SK-N-SH (cell line): ENCODE results near the gene TIE1. TPM values are rescaled to one million over a fixed set of nuclear protein-coding genes. Genes with fewer than 3 reads are reported as not detected.

Source experiments
- CTCF ChIA-PET: fragments of 300-600, 350-600 bp; formaldehyde crosslinking; extraction: SDS; loops from one replicate; lab custom pipeline; 2021; lab: Yijun Ruan, JAX
- POLR2A ChIA-PET: fragments of 350-600 bp; sonication (Branson Sonifier 250); formaldehyde crosslinking; extraction: SDS; loops from one replicate; lab custom pipeline; 2020; ENCODE audit warnings: antibody characterized with exemption, inconsistent platforms; lab: Yijun Ruan, JAX
- DNase-seq: peaks from one replicate; pipeline ENCODE4 v3.0.0; 2012
- H2AFZ ChIP-seq: fragments of 200-600 bp; sonication (generic); 2 replicates; pipeline ENCODE4 v1.8.1; 2016; ENCODE audit warnings: antibody characterized with exemption, mild to moderate bottlenecking, low read depth
- H3F3A ChIP-seq: fragments of 200-600 bp; sonication (generic); replicated peaks from 2 replicates; pipeline ENCODE3; 2016; ENCODE audit warnings: antibody characterized with exemption, mild to moderate bottlenecking; ENCODE audit not compliant: insufficient read depth
- H3K27ac ChIP-seq, 2 experiments: fragments of 200-500 bp in 1 of 2; fragments of 200-600 bp in 1 of 2; sonication (Bioruptor generic) in 1 of 2; sonication (generic), shearing (Covaris generic) in 1 of 2; 2 replicates each; pipeline versions ENCODE4 v1.5.1 to v1.6.1; 2014 to 2016; ENCODE audit warnings: low read depth in 2 of 2, inconsistent platforms in 1 of 2, low read length in 1 of 2, mild to moderate bottlenecking in 1 of 2, mixed read lengths in 1 of 2
- H3K27me3 ChIP-seq: fragments of 200-600 bp; sonication (generic), shearing (Covaris generic); 2 replicates; pipeline ENCODE4 v1.6.1; 2016; ENCODE audit warnings: mixed run types; ENCODE audit not compliant: insufficient read depth
- H3K36me3 ChIP-seq, 2 experiments: fragments of 200-500 bp in 1 of 2; fragments of 200-600 bp in 1 of 2; sonication (Bioruptor generic) in 1 of 2; sonication (generic) in 1 of 2; replicated peaks in 1 of 2; 2 replicates each; pipeline versions ENCODE3 to v1.5.1; 2014 to 2016; ENCODE audit warnings: low read length in 1 of 2, mild to moderate bottlenecking in 1 of 2; ENCODE audit not compliant: insufficient read depth in 2 of 2, control insufficient read depth in 1 of 2
- H3K4me1 ChIP-seq, 2 experiments: fragments of 200-500 bp in 1 of 2; fragments of 200-600 bp in 1 of 2; sonication (Bioruptor generic) in 1 of 2; sonication (generic), shearing (Covaris generic) in 1 of 2; 2 replicates each; pipeline versions ENCODE4 v1.5.1 to v1.6.1; 2014 to 2016; ENCODE audit warnings: low read depth in 1 of 2, low read length in 1 of 2, mixed run types in 1 of 2; ENCODE audit not compliant: insufficient read depth in 2 of 2, control insufficient read depth in 1 of 2
- H3K4me2 ChIP-seq: fragments of 200-600 bp; sonication (generic), shearing (Covaris generic); 2 replicates; pipeline ENCODE4 v1.6.1; 2017; ENCODE audit warnings: mixed run types
- H3K4me3 ChIP-seq, 2 experiments: fragments of 200-500 bp in 1 of 2; fragments of 200-600 bp in 1 of 2; sonication (Bioruptor generic) in 1 of 2; sonication (generic), shearing (Covaris generic) in 1 of 2; 2 replicates each; pipeline versions ENCODE4 v1.5.1 to v1.8.1; 2014 to 2016; ENCODE audit warnings: low read depth in 2 of 2, inconsistent platforms in 1 of 2, low read length in 1 of 2, mild to moderate bottlenecking in 1 of 2, mixed read lengths in 1 of 2, moderate library complexity in 1 of 2
- H3K79me2 ChIP-seq: fragments of 200-600 bp; sonication (generic); 2 replicates; pipeline ENCODE4 v1.8.1; 2017; ENCODE audit warnings: mild to moderate bottlenecking; ENCODE audit not compliant: insufficient read depth
- H3K9ac ChIP-seq: fragments of 200-600 bp; sonication (generic); 2 replicates; pipeline ENCODE4 v1.6.1; 2017; ENCODE audit warnings: mixed run types
- H3K9me2 ChIP-seq: fragments of 200-600 bp; sonication (generic); 2 replicates; pipeline ENCODE4 v1.6.1; 2017; ENCODE audit warnings: mixed run types
- H3K9me3 ChIP-seq: fragments of 200-600 bp; sonication (generic); 2 replicates; pipeline ENCODE4 v1.6.1; 2017; ENCODE audit warnings: mixed run types, mild to moderate bottlenecking, moderate library complexity
- H4K20me1 ChIP-seq: fragments of 200-600 bp; sonication (generic); 2 replicates; pipeline ENCODE4 v1.6.1; 2017; ENCODE audit warnings: mild to moderate bottlenecking, mixed run types; ENCODE audit not compliant: insufficient read depth
- ELF1 ChIP-seq: IDR thresholded peaks from 2 replicates; pipeline ENCODE4 v1.4.0; 2012
- EZH2phosphoT487 ChIP-seq: fragments of 200-600 bp; sonication (generic); IDR thresholded peaks from 2 replicates; pipeline ENCODE4 v1.6.1; 2017; ENCODE audit warnings: low read depth, mixed run types, mild to moderate bottlenecking, antibody characterized with exemption, moderate library complexity, borderline replicate concordance
- FOXM1 ChIP-seq: IDR thresholded peaks from 2 replicates; pipeline ENCODE4 v1.4.0; 2012; ENCODE audit warnings: low read depth, mild to moderate bottlenecking
- IRF3 ChIP-seq: fragments of 150-350 bp; IDR thresholded peaks from 2 replicates; pipeline ENCODE4 v1.6.1; 2016; ENCODE audit warnings: mild to moderate bottlenecking, low read depth, low read length
- JUND ChIP-seq: IDR thresholded peaks from 2 replicates; pipeline ENCODE4 v1.4.0; 2012
- POLR2AphosphoS5 ChIP-seq: IDR thresholded peaks from 2 replicates; pipeline ENCODE4 v1.6.1; 2012; ENCODE audit warnings: low read depth, low read length
- RCOR1 ChIP-seq: fragments of 150-350 bp; IDR thresholded peaks from 2 replicates; pipeline ENCODE4 v1.6.1; 2017; ENCODE audit warnings: antibody characterized with exemption, low read length
- RFX5 ChIP-seq: IDR thresholded peaks from 2 replicates; pipeline ENCODE4 v1.6.1; 2012; ENCODE audit warnings: mild to moderate bottlenecking, improper control_type of control experiment, low read length
- TCF12 ChIP-seq: IDR thresholded peaks from 2 replicates; pipeline ENCODE4 v1.4.0; 2012
- YY1 ChIP-seq: IDR thresholded peaks from 2 replicates; pipeline ENCODE4 v1.4.0; 2012; ENCODE audit warnings: low read depth, mild to moderate bottlenecking
- WGBS: methylation state at CpG from one replicate; pipeline ENCODE4 v1.1.6; 2017; ENCODE audit warnings: low lambda C conversion rate; 5-methylcytosine and 5-hydroxymethylcytosine counted together
- polyA plus RNA-seq, 3 experiments: library from polyadenylated mRNA; depleted of rRNA; stranded (reverse); fragments of >200 nt; gene quantifications; 2 replicates each; pipeline ENCODE4 v1.2.3, GENCODE V29; 2012
- TF ChIP-seq, protein P1 (sequence below): IDR thresholded peaks from 2 replicates; pipeline ENCODE4 v1.4.0; 2012; ENCODE audit warnings: low read depth, borderline replicate concordance
- TF ChIP-seq, protein P2 (sequence below): fragments of 200-600 bp; sonication (generic); IDR thresholded peaks from 2 replicates; pipeline ENCODE4 v1.6.1; 2017; ENCODE audit warnings: antibody characterized with exemption, mild to moderate bottlenecking, moderate library complexity

The TIE1 gene
- polyA plus RNA-seq, 1 of the 3 experiments (the other 2 are of a cell fraction) = 1.6 TPM

GRCh38 chr1:43360616-43361015 is 59.8 kb downstream of the TIE1 start (continued):
- no peak for TF ChIP-seq IRF3
- TF ChIP-seq TCF12 = no peak
- TF ChIP-seq RCOR1 = no peak
- TF ChIP-seq YY1 = no peak
- no peak for TF ChIP-seq EZH2phosphoT487
- TF ChIP-seq, protein P1, sequence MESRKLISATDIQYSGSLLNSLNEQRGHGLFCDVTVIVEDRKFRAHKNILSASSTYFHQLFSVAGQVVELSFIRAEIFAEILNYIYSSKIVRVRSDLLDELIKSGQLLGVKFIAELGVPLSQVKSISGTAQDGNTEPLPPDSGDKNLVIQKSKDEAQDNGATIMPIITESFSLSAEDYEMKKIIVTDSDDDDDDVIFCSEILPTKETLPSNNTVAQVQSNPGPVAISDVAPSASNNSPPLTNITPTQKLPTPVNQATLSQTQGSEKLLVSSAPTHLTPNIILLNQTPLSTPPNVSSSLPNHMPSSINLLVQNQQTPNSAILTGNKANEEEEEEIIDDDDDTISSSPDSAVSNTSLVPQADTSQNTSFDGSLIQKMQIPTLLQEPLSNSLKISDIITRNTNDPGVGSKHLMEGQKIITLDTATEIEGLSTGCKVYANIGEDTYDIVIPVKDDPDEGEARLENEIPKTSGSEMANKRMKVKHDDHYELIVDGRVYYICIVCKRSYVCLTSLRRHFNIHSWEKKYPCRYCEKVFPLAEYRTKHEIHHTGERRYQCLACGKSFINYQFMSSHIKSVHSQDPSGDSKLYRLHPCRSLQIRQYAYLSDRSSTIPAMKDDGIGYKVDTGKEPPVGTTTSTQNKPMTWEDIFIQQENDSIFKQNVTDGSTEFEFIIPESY = no peak
- no peak for TF ChIP-seq FOXM1

DNA sequence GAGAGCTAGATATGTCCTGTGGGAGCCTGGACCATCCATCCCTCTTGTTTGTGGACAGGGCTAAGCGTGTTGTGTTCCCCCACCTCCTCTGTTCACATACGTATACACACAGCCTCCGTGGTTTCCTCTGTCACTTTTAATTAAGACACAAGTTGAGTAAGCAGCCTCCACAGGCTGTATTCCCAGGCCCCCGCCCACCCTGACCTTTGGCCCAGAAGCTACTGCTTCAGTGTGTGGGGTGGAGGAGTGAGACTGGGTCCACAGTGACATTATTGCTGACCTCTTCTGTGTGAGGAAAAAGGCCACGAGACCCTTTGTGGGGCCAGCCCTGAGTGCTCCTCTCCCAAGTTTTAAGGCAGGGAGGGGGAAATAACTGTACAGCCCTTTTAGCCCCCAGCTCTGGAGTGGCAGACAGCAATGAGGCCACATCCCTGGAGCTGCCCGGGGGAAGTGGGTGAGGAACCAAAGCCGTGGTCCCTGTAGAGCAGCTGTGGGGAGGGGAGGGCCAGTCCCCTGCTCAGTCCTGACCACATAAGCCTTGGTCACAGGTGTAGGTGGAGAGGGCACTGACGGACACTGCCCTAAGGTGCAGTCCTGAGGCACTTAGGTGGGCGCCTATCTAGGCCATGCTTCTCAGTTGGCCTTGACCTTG is 62.6 kb downstream of the TIE1 start:
- POLR2A ChIA-PET = interaction anchor here (0.6 kb wide), 1 partner anchor 289 kb away, joined by 3 read pairs; no protein-coding TSS in a partner anchor
- no peak overlapping the region for H2AFZ ChIP-seq
- no peaks in the 10 kb centered on the region for H3K27me3 ChIP-seq
- CTCF ChIA-PET = interaction anchor here (1.6 kb wide), 1 partner anchor 12 kb away, joined by 4 read pairs; no protein-coding TSS in a partner anchor
- H3K9me3 ChIP-seq = no peaks in the 10 kb centered on the region
- H3F3A ChIP-seq = peaks cover 32% of the 10 kb centered on the region
- H4K20me1 ChIP-seq = no peaks in the 10 kb centered on the region
- no peak overlapping the region for H3K4me2 ChIP-seq
- H3K4me1 ChIP-seq = peaks cover 5 to 31% of the 10 kb centered on the region in 2 experiments; a peak in 1 of 4 replicates
- H3K9ac ChIP-seq = no peak overlapping the region
- H3K79me2 ChIP-seq = peaks cover 84% of the 10 kb centered on the region
- TF ChIP-seq POLR2AphosphoS5 = peak; percentile 43
- TF ChIP-seq ELF1 = no peak; the same call in 1 of the 2 replicates
- TF ChIP-seq JUND = peak; percentile 14; the same call in 1 of the 2 replicates
- TF ChIP-seq, all 33 proteins: peak for 2
- no peak overlapping the region; a peak in 1 of 4 replicates for H3K27ac ChIP-seq
- DNase-seq = no peak
- H3K36me3 ChIP-seq = peaks cover 37 to 49% of the 10 kb centered on the region in 2 experiments
- no peak overlapping the region for H3K4me3 ChIP-seq
- WGBS = 58% methylated on average over 5 of the region's 9 CpGs
- H3K9me2 ChIP-seq = no peaks in the 10 kb centered on the region

DNA sequence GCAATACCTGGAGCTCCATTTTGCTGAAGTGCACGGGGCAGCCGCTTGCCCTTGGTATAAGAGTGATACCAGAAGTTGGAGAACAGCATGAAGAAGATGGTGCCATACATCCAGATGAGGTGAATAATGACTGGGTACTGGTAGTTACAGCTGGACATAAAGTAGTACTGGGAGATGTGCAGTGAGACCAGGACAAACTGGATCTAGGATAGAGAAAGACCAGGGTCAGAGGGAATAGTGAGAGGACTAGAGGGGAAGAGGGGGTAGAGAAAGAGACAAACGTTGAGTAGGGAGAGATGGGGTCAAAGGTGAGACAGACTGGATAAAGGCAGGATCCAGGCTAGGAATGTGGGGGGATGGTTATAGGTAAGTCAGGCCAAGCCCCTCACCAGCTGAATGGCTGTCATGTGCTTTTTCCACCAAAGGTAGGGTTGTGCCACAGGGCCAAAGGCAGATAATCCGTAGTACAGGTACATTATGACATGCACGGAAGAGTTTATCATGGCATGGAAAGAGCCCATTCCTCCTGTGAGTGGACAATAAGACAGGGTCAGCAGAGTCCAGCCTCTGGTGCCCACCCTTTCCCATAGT is 63.2 kb downstream of the TIE1 start:
- TF ChIP-seq RFX5 = no peak
- TF ChIP-seq, protein P2, sequence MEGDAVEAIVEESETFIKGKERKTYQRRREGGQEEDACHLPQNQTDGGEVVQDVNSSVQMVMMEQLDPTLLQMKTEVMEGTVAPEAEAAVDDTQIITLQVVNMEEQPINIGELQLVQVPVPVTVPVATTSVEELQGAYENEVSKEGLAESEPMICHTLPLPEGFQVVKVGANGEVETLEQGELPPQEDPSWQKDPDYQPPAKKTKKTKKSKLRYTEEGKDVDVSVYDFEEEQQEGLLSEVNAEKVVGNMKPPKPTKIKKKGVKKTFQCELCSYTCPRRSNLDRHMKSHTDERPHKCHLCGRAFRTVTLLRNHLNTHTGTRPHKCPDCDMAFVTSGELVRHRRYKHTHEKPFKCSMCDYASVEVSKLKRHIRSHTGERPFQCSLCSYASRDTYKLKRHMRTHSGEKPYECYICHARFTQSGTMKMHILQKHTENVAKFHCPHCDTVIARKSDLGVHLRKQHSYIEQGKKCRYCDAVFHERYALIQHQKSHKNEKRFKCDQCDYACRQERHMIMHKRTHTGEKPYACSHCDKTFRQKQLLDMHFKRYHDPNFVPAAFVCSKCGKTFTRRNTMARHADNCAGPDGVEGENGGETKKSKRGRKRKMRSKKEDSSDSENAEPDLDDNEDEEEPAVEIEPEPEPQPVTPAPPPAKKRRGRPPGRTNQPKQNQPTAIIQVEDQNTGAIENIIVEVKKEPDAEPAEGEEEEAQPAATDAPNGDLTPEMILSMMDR = no peak
- H2AFZ ChIP-seq = no peak overlapping the region
- ChIA-PET CTCF (interaction anchor here (1.6 kb wide), 1 partner anchor 13 kb away, joined by 4 read pairs; no protein-coding TSS in a partner anchor), POLR2A (interaction anchor here (0.6 kb wide), 1 partner anchor 288 kb away, joined by 3 read pairs; no protein-coding TSS in a partner anchor)
- peaks cover 10 to 35% of the 10 kb centered on the region in 2 experiments; a peak in 3 of 4 replicates for H3K4me1 ChIP-seq
- no peak overlapping the region; a peak in 1 of 4 replicates for H3K27ac ChIP-seq
- no peaks in the 10 kb centered on the region for H4K20me1 ChIP-seq
- no peak for DNase-seq
- no peak overlapping the region for H3K4me2 ChIP-seq
- peaks cover 37 to 49% of the 10 kb centered on the region in 2 experiments for H3K36me3 ChIP-seq
- peaks cover 32% of the 10 kb centered on the region for H3F3A ChIP-seq
- no peaks in the 10 kb centered on the region for H3K9me3 ChIP-seq
- 94% methylated on average over 4 of the region's 5 CpGs for WGBS
- H3K9ac ChIP-seq = no peak overlapping the region
- H3K4me3 ChIP-seq = no peak overlapping the region
- no peaks in the 10 kb centered on the region for H3K9me2 ChIP-seq
- H3K79me2 ChIP-seq = peaks cover 88% of the 10 kb centered on the region
- no peaks in the 10 kb centered on the region for H3K27me3 ChIP-seq
